ENCODE measurements around the gene CHD5.

Gene CHD5

DNA sequence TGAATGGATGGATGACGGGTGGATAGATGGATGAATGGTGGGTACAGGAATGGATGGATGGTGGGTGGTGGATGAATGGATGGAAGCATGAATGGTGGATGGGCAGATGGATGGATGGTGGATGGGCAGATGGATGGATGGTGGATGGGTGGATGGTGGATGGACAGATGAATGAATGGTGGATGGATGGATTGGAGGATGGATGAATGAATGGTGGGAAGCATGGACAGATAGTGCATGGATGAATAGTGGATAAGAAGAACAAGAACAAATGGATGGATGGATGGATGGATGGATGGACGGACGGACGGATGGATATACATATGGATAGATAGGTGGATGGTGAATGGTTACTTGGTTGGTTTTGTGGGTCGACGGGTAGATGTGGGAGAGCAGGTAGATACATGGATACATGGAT is 4.7 kb downstream of the CHD5 start:
- Histone ChIP-seq H3K9me3 (ENCODE audit: insufficient read depth, low read length, severe bottlenecking) (no peaks in the 10 kb centered on the region), H3K4me1 (ENCODE audit: insufficient read depth, low read length) (no peaks in the 10 kb centered on the region), H2AFZ (ENCODE audit: low read depth, low read length) (no peak overlapping the region), H3K4me2 (ENCODE audit: insufficient read depth, low read length) (no peak overlapping the region), H3K79me2 (ENCODE audit: insufficient read depth, low read length) (no peaks in the 10 kb centered on the region), H3K27ac (ENCODE audit: low read length) (no peak overlapping the region), H3K36me3 (ENCODE audit: insufficient read depth, low read length) (no peaks in the 10 kb centered on the region), H3K4me3 (ENCODE audit: low read depth in 1 of 2, low read length in 2 of 2) (no peak overlapping the region), H4K20me1 (ENCODE audit: insufficient read depth, low read length) (peaks cover 20% of the 10 kb centered on the region; the same call in 1 of the 2 replicates), H3K27me3 (ENCODE audit: insufficient read depth, low read length, poor library complexity) (no peaks in the 10 kb centered on the region), H3K9ac (ENCODE audit: low read depth, low read length) (no peak overlapping the region)
- no peak for TF ChIP-seq EZH2 (IDR thresholded peaks at IDR 0.05; ENCODE audit: borderline replicate concordance, low read depth, low read length, severe bottlenecking)
- TF ChIP-seq, protein P1, sequence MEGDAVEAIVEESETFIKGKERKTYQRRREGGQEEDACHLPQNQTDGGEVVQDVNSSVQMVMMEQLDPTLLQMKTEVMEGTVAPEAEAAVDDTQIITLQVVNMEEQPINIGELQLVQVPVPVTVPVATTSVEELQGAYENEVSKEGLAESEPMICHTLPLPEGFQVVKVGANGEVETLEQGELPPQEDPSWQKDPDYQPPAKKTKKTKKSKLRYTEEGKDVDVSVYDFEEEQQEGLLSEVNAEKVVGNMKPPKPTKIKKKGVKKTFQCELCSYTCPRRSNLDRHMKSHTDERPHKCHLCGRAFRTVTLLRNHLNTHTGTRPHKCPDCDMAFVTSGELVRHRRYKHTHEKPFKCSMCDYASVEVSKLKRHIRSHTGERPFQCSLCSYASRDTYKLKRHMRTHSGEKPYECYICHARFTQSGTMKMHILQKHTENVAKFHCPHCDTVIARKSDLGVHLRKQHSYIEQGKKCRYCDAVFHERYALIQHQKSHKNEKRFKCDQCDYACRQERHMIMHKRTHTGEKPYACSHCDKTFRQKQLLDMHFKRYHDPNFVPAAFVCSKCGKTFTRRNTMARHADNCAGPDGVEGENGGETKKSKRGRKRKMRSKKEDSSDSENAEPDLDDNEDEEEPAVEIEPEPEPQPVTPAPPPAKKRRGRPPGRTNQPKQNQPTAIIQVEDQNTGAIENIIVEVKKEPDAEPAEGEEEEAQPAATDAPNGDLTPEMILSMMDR (IDR thresholded peaks at IDR 0.05; ENCODE audit: borderline replicate concordance, extremely low read depth, low read length, poor library complexity, severe bottlenecking) = no peak
- DNase-seq (no peak), ATAC-seq (ENCODE audit: insufficient read depth, low read depth) (no peak)

DNA sequence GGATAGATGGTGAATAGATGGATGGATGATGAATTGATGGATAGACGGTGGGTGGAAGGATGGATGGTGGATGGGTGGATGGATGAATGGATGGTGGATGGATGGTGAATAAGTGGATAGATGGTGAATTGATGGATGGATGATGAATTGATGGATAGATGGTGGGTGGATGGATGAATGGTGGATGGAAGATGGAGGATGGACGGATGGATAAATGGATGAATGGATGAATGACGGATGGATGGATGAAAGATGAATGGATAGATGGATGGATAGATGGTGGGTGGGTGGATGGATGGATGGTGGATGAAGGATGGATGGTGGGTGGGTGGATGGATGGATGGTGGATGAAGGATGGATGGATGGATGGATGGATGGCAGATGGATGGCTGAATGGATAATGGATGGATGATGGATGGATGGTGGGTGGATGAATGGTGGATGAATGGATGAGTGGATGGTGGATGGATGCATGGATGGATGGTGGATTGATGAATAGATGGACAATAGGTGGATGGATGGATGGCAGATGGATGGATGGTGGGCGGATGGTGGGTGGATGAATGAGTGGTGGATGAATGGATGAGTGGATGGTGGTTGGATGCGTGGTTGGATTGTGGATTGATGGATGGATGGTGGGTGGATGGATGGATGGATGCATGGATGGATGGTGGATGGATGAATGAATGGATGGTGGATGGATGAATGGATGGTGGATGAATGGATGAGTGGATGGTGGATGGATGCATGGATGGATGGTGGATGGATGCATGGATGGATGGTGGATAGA is 5.3 kb downstream of the CHD5 start:
- no peaks in the 10 kb centered on the region for H3K9me3 ChIP-seq (ENCODE audit: insufficient read depth, low read length, severe bottlenecking)
- no peak overlapping the region for H3K27ac ChIP-seq (ENCODE audit: low read length)
- H3K4me1 ChIP-seq (ENCODE audit: insufficient read depth, low read length) = no peaks in the 10 kb centered on the region
- peaks cover 20% of the 10 kb centered on the region; the same call in 1 of the 2 replicates for H4K20me1 ChIP-seq (ENCODE audit: insufficient read depth, low read length)
- H3K4me2 ChIP-seq (ENCODE audit: insufficient read depth, low read length) = no peak overlapping the region
- DNase-seq = no peak
- H3K79me2 ChIP-seq (ENCODE audit: insufficient read depth, low read length) = no peaks in the 10 kb centered on the region
- ATAC-seq (ENCODE audit: insufficient read depth, low read depth) = no peak
- H3K9ac ChIP-seq (ENCODE audit: low read depth, low read length) = no peak overlapping the region
- TF ChIP-seq, protein P1 (IDR thresholded peaks at IDR 0.05; ENCODE audit: borderline replicate concordance, extremely low read depth, low read length, poor library complexity, severe bottlenecking) = no peak
- no peak for TF ChIP-seq EZH2 (IDR thresholded peaks at IDR 0.05; ENCODE audit: borderline replicate concordance, low read depth, low read length, severe bottlenecking)
- no peak overlapping the region for H2AFZ ChIP-seq (ENCODE audit: low read depth, low read length)
- no peak overlapping the region for H3K4me3 ChIP-seq (ENCODE audit: low read depth in 1 of 2, low read length in 2 of 2)
- no peaks in the 10 kb centered on the region for H3K27me3 ChIP-seq (ENCODE audit: insufficient read depth, low read length, poor library complexity)
- no peaks in the 10 kb centered on the region for H3K36me3 ChIP-seq (ENCODE audit: insufficient read depth, low read length)

DNA sequence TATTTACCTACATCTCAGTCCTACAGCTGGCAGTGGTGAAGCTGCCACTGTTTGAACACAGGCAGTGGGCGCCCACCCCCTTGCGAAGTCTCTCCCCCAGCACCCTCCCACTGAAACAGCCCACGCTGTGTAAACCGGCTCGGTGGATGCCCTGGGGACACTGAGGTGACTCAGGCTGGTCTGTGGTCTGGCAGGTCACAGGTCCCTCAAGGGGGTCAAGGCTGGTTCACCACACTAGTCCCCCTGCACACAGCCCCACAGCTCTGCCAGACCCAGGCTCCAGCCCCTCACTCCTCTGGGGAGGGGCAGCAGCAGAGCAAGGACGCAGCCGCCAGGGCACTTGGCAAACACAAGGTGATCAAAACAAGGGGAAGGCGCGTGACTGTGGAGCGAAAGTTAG is 7.6 kb downstream of the CHD5 start:
- TF ChIP-seq, protein P1 (IDR thresholded peaks at IDR 0.05; ENCODE audit: borderline replicate concordance, extremely low read depth, low read length, poor library complexity, severe bottlenecking) = no peak
- TF ChIP-seq EZH2 (IDR thresholded peaks at IDR 0.05; ENCODE audit: borderline replicate concordance, low read depth, low read length, severe bottlenecking) = no peak
- Histone ChIP-seq H3K9ac (ENCODE audit: low read depth, low read length) (no peak overlapping the region), H3K79me2 (ENCODE audit: insufficient read depth, low read length) (no peaks in the 10 kb centered on the region), H3K4me1 (ENCODE audit: insufficient read depth, low read length) (no peaks in the 10 kb centered on the region), H3K27me3 (ENCODE audit: insufficient read depth, low read length, poor library complexity) (no peaks in the 10 kb centered on the region), H3K36me3 (ENCODE audit: insufficient read depth, low read length) (no peaks in the 10 kb centered on the region), H2AFZ (ENCODE audit: low read depth, low read length) (no peak overlapping the region), H3K4me3 (ENCODE audit: low read depth in 1 of 2, low read length in 2 of 2) (no peak overlapping the region), H3K9me3 (ENCODE audit: insufficient read depth, low read length, severe bottlenecking) (no peaks in the 10 kb centered on the region), H3K4me2 (ENCODE audit: insufficient read depth, low read length) (no peak overlapping the region), H4K20me1 (ENCODE audit: insufficient read depth, low read length) (peaks cover 15% of the 10 kb centered on the region; the same call in 1 of the 2 replicates), H3K27ac (ENCODE audit: low read length) (no peak overlapping the region)
- DNase-seq (no peak), ATAC-seq (ENCODE audit: insufficient read depth, low read depth) (no peak)

Measured in DND-41 (cell line).